ENCODE results near the gene SHQ1. TPM values are rescaled to one million over a fixed set of nuclear protein-coding genes. Genes with fewer than 3 reads are reported as not detected.
"Not testable (repeated sequence)": the region's sequence is repeated elsewhere in the genome, so short reads cannot be mapped to it uniquely, and the experiment has no call there.

The SHQ1 gene
- total RNA-seq, 2 experiments from 2014 or later: 9.4 to 13.1 TPM

DNA sequence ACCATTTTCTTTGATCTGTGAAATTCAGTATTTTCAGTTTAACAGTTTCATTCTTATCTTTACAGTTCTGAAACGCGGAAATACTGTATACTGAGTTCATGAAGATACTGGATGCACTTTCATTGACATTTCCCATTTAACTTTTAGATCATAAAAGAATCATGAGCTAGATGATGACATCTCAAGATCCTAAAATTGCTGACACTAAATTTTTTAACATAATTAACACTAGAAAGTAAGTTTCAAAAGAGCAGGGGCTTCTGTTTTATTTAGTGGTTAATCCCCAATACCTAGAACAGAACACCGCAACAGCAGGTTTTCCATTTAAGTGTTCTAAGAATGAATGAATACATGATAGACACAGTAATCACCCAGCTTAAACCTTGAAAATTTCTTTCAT lies 54.2 kb downstream of the SHQ1 start:
- intact Hi-C loops (cut with DNase I, micrococcal nuclease): no loop called here
- Mint-ChIP-seq H3K4me3 (no peak overlapping the region), H3K36me3 (ENCODE audit: low read depth) (peaks cover 68% of the 10 kb centered on the region), H3K27ac (no peak overlapping the region), H3K27me3 (no peaks in the 10 kb centered on the region), H3K4me1 (ENCODE audit: low read depth) (peaks cover 23% of the 10 kb centered on the region), H3K9me3 (no peaks in the 10 kb centered on the region)
- H3K36me3 ChIP-seq (ENCODE audit: insufficient read depth, low read length): peaks cover 7% of the 10 kb centered on the region
- no peak overlapping the region for H3K4me3 ChIP-seq (ENCODE audit: low read length)
- TF ChIP-seq, protein P1, sequence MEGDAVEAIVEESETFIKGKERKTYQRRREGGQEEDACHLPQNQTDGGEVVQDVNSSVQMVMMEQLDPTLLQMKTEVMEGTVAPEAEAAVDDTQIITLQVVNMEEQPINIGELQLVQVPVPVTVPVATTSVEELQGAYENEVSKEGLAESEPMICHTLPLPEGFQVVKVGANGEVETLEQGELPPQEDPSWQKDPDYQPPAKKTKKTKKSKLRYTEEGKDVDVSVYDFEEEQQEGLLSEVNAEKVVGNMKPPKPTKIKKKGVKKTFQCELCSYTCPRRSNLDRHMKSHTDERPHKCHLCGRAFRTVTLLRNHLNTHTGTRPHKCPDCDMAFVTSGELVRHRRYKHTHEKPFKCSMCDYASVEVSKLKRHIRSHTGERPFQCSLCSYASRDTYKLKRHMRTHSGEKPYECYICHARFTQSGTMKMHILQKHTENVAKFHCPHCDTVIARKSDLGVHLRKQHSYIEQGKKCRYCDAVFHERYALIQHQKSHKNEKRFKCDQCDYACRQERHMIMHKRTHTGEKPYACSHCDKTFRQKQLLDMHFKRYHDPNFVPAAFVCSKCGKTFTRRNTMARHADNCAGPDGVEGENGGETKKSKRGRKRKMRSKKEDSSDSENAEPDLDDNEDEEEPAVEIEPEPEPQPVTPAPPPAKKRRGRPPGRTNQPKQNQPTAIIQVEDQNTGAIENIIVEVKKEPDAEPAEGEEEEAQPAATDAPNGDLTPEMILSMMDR (IDR thresholded peaks at IDR 0.05): no peak
- POLR2A ChIA-PET: interaction anchor here (0.7 to 1.1 kb wide), 2 partner anchors 9 to 28 kb away, joined by 4 read pairs; no protein-coding TSS in a partner anchor
- ATAC-seq (ENCODE audit: poor library complexity) (no peak), DNase-seq (no peak)
- no peaks in the 10 kb centered on the region for H3K27me3 ChIP-seq (ENCODE audit: control insufficient read depth in 1 of 2, insufficient read depth in 2 of 2, low read length in 2 of 2)
- no peak overlapping the region for H3K27ac ChIP-seq (ENCODE audit: low read depth in 1 of 2, low read length in 2 of 2)
- H3K4me1 ChIP-seq (ENCODE audit: insufficient read depth, low read length): no peaks in the 10 kb centered on the region
- CTCF ChIA-PET: interaction anchor here (0.9 kb wide), 1 partner anchor 896 kb away, joined by 3 read pairs; no protein-coding TSS in a partner anchor
- no peaks in the 10 kb centered on the region for H3K9me3 ChIP-seq (ENCODE audit: control insufficient read depth in 1 of 2, insufficient read depth in 1 of 2, low read length in 2 of 2)

GRCh38 chr3:72791161-72791560 lies 57.1 kb downstream of the SHQ1 start:
- Mint-ChIP-seq H3K27me3 (no peaks in the 10 kb centered on the region), H3K4me3 (peak overlapping the region; percentile 46), H3K9me3 (no peaks in the 10 kb centered on the region), H3K27ac (peak overlapping the region; percentile 70), H3K4me1 (ENCODE audit: low read depth) (peaks cover 16% of the 10 kb centered on the region), H3K36me3 (ENCODE audit: low read depth) (peaks cover 49% of the 10 kb centered on the region)
- H3K4me1 ChIP-seq (ENCODE audit: insufficient read depth, low read length): no peaks in the 10 kb centered on the region
- CTCF ChIA-PET: interaction anchor here (0.8 kb wide), 1 partner anchor 150 kb away, joined by 3 read pairs; no protein-coding TSS in a partner anchor
- H3K27ac ChIP-seq (ENCODE audit: low read depth in 1 of 2, low read length in 2 of 2): no peak overlapping the region
- peaks cover 10% of the 10 kb centered on the region for H3K36me3 ChIP-seq (ENCODE audit: insufficient read depth, low read length)
- peak; percentile 26 for ATAC-seq (ENCODE audit: poor library complexity)
- no peak overlapping the region for H3K4me3 ChIP-seq (ENCODE audit: low read length)
- TF ChIP-seq, protein P1 (IDR thresholded peaks at IDR 0.05): no peak
- H3K27me3 ChIP-seq (ENCODE audit: control insufficient read depth in 1 of 2, insufficient read depth in 2 of 2, low read length in 2 of 2): no peaks in the 10 kb centered on the region
- intact Hi-C loops (cut with DNase I, micrococcal nuclease): no loop called here
- peak in 2 of 14 experiments; percentile 2 to 32 for DNase-seq
- H3K9me3 ChIP-seq (ENCODE audit: control insufficient read depth in 1 of 2, insufficient read depth in 1 of 2, low read length in 2 of 2): peaks cover 0 to 5% of the 10 kb centered on the region in 2 experiments
- POLR2A ChIA-PET: interaction anchor here (1.6 kb wide), 1 partner anchor 52 kb away, joined by 9 read pairs; no protein-coding TSS in a partner anchor

DNA sequence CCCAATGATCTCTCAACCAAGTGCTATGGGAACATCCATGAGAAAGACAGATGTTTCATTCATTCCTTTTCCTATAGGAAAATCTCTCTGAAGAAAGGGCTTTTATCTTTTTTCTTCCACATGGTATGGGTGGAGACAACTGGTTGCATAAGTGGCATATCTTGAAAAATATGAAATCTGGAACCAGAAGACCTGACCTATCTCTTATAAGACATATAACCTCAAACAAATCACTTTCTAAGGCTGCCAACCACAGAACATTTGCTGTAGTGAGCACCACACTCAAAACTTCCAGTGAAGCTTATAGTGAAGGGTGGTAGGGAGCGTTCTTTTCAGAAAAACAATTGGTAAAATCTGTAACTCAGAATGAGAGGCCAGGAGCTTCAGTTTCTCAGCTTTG lies 58.5 kb downstream of the SHQ1 start:
- Mint-ChIP-seq H3K4me1 (ENCODE audit: low read depth) (peaks cover 16% of the 10 kb centered on the region), H3K9me3 (no peaks in the 10 kb centered on the region), H3K27ac (no peak overlapping the region), H3K4me3 (no peak overlapping the region), H3K36me3 (ENCODE audit: low read depth) (peaks cover 36% of the 10 kb centered on the region), H3K27me3 (no peaks in the 10 kb centered on the region)
- ATAC-seq (ENCODE audit: poor library complexity) (no peak), DNase-seq (no peak)
- intact Hi-C loops (cut with DNase I, micrococcal nuclease): no loop called here
- Histone ChIP-seq H3K4me3 (ENCODE audit: low read length) (no peak overlapping the region), H3K9me3 (ENCODE audit: control insufficient read depth in 1 of 2, insufficient read depth in 1 of 2, low read length in 2 of 2) (peaks cover 0 to 5% of the 10 kb centered on the region in 2 experiments), H3K36me3 (ENCODE audit: insufficient read depth, low read length) (peaks cover 11% of the 10 kb centered on the region), H3K27me3 (ENCODE audit: control insufficient read depth in 1 of 2, insufficient read depth in 2 of 2, low read length in 2 of 2) (no peaks in the 10 kb centered on the region), H3K4me1 (ENCODE audit: insufficient read depth, low read length) (no peaks in the 10 kb centered on the region), H3K27ac (ENCODE audit: low read depth in 1 of 2, low read length in 2 of 2) (no peak overlapping the region)
- ChIA-PET CTCF (no interaction called here), POLR2A (no interaction called here)
- TF ChIP-seq, protein P1 (IDR thresholded peaks at IDR 0.05): no peak

GRCh38 chr3:72788232-72788631 lies 60.0 kb downstream of the SHQ1 start:
- H3K9me3 ChIP-seq (ENCODE audit: control insufficient read depth in 1 of 2, insufficient read depth in 1 of 2, low read length in 2 of 2); H3K27ac Mint-ChIP-seq; H3K4me1 ChIP-seq (ENCODE audit: insufficient read depth, low read length); DNase-seq; H3K27me3 ChIP-seq (ENCODE audit: control insufficient read depth in 1 of 2, insufficient read depth in 2 of 2, low read length in 2 of 2); H3K4me3 Mint-ChIP-seq; H3K27me3 Mint-ChIP-seq; ATAC-seq (ENCODE audit: poor library complexity); H3K27ac ChIP-seq (ENCODE audit: low read depth in 1 of 2, low read length in 2 of 2); H3K4me3 ChIP-seq (ENCODE audit: low read length); CTCF ChIA-PET; intact Hi-C loops (cut with DNase I, micrococcal nuclease); H3K9me3 Mint-ChIP-seq: not testable (repeated sequence)
- Mint-ChIP-seq H3K36me3 (ENCODE audit: low read depth) (peaks cover 31% of the 10 kb centered on the region), H3K4me1 (ENCODE audit: low read depth) (peaks cover 17% of the 10 kb centered on the region)
- POLR2A ChIA-PET: interaction anchor here (0.7 kb wide), 1 partner anchor 69 kb away, joined by 3 read pairs; no protein-coding TSS in a partner anchor
- H3K36me3 ChIP-seq (ENCODE audit: insufficient read depth, low read length): peaks cover 14% of the 10 kb centered on the region
